T-helper 1 cell treated with Interleukin-12 subunit alpha and Interleukin-12 subunit beta and Interleukin-4 antibody, amounts not matched to agents 30 ng/mL and 1 ng/mL, for 36 hours (primary cell): ENCODE measurements around the gene PPP1R7. TPM values are rescaled to one million over a fixed set of nuclear protein-coding genes. Genes with fewer than 3 reads are reported as not detected.

Experiments used
- intact Hi-C: fragments of 100-400 bp; cut with micrococcal nuclease; formaldehyde crosslinking; loops from one replicate; pipeline ENCODE4 v1.15.1; 2024
- total RNA-seq: library from RNA; stranded (reverse); gene quantifications from 2 replicates; pipeline ENCODE4 v1.2.3, GENCODE V29; 2022

PPP1R7 gene
- total RNA-seq, 1 donor from 2014 or later: 116 TPM

DNA sequence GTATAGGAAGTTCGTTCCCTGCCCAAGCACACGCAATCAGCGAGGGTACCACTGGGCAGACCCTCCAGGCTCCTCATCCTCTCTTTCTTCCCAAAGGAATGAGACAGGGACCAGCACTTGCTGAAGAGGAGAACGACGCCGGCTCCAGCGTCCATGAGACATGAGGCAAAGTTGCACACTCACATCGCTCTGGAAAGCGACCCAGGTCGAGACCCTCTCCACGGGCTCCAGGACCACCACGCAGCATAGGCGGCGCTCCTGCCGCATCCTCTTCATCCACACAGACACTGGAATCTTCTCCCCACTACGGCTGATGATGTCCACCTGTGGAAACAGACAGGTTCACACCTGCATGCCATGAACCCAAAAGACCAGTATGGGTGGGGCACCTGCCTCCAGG, 11.8 kb upstream of the PPP1R7 start:
- intact Hi-C loops: no loop called here

DNA sequence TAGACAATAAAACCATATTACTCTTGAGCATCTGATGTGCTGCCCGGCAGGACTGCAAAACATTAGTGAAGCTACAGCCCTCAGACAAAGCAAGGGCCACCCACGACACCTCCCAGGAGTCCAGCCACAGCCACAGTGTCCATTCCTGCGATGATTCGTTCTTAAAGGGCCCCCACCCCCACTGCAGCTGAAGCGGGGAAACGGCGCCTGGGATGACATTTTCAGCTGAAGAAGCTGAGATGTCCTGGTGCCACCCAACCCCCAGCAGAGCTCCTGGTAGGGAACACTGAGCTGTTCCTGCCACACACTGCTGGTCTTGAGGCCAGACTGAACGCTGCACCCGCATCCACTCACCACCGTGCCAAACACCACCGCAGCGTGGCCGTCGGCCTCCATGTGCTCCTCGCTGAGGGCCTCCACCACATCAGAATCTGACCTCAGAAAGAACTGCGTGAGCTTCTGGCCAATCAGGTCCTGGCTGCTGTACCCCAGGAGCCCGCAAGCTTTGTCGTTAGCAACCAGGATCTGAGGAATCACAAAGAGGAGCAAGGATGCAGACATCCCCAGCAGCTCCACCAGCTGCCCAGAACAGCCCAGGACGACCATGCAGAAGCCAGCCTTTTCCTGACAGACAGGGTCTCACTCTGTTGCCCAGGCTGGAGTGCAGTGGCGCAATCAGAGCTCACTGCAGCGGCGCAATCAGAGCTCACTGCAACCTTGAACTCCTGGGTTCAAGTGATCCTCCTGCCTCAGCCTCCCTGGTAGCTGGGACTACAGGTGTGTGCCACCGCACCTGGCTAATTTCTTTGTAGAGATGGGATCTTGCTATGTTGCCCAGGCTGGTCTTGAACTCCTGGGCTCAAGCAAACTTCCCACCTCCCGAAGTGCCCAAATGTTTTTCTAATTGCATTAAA, 10.5 kb upstream of the PPP1R7 start:
- intact Hi-C loops: no loop called here

DNA sequence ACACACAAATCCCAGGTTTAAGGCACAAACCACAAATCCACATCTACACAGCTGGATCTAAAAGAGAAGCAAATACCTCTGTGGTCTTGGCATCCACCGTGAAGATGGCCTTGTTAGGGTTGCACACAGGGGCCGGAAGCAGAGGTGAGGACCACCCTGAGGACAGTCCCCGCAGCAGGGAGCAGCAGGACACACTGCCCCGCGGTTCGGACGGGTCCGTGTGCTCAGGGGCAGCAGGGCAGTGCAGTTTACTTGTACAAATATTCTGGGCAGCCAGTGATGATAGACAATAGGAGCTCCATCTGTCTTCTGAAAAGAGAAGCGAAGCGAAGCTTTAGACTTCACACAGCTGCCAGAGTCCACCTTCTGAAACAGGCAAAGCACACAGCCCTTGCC, 9.8 kb upstream of the PPP1R7 start:
- intact Hi-C loops: no loop called here

DNA sequence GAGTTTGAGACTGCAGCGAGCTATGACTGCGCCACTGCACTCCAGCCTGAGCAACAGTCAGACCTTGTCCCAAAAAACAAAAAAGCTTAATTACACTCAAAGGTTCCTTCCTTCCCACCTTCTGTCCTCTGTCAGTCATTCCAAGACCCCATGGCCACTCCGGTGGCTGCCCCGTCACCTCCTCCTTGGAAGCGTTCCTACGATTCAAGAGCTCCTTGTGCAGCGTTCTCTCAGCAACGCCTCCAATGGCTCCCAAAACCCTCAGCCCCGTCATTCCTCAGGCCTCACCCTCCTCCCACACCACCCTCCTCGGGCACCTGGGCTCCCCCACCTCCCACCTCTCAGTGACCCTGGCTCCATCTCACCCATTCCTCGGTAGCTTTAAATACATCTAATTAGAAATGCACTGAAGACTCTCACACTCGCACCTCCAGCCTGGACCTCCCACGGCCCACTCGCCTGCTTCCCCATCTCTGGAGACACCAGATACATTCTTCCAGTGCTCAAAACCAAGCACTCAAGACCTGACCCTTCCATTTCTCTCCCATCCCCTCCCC, 9.0 kb upstream of the PPP1R7 start:
- intact Hi-C loops: no loop called here

DNA sequence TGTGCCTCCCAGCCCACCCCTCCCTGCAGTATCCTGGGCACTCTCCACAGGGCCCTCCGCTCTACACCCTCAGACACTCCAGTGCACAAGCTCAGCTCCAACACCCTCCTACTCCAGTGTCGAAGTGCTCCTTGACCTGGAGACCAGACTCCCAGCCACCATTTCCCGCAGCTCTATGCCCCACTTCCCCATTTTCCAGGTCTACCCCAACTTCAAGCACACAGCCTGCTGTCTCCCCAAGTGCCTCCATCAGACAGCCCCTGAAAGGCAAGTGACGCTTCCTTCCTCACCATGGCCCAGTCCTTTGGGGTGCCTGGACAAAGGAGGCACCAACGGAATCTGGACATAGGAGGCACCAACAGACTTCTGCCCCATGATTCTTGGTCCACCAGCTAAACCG, 8.2 kb upstream of the PPP1R7 start:
- intact Hi-C loops: no loop called here

DNA sequence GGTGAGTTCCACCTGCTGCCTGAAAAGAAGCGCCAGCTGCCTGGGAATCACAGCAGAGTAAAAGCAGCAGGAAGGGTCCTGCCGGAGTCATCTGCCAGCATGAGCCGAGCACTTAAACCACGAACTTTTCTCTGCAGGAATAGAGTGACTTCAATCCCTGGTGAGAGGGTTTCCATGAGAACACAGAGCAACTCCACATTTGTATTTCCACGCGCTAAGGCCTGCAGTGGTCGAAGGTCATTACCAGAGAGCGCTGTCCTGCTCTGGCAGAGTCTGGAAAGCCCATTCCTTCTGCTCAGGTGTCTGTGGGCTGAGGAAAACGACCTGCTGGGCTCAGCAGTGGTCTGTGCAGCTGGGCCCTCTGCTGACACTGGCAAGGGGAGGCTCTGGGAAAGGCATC, 7.7 kb upstream of the PPP1R7 start:
- intact Hi-C loops: no loop called here

DNA sequence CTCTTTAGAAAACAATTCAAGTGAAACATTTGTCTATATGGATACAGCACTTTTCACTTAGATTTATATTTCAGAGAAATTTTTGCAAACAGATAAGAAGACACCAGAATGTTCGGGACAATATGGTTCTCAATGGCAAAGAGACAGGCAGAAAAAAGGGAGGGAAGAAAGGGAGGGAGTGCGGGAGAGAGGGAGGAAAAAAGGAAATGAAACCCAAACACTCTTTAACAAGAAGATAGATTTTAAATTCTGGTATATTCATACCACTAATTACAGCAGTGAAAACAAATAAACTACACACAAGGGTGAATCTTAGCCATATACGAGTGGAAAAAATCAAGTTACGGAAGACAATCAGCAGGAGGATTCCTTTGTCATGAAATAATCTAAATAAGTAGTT, 4.0 kb upstream of the PPP1R7 start:
- intact Hi-C loops: loop anchor here (5.0 kb wide), 1 partner anchor 234 kb away; no protein-coding TSS in a partner anchor

DNA sequence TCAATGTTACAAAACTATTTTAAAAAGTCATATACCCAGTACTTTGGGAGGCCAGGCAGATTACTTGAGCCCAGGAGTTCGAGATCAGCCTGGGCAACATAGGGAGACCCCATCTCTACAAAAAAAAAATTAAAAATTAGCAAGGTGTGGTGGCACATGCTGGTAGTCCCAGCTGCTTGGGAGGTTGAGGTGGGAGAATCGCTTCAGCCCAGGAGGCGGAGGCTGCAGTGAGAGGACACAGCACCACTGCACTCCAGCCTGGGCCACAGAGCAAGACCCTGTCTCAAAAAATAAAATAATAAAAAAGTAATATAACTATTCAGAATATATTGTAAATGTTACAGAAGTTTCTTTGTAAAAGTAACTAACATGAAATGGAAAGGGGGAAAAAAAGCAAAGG, 2.9 kb upstream of the PPP1R7 start:
- intact Hi-C loops: loop anchor here (5.0 kb wide), 1 partner anchor 235 kb away; no protein-coding TSS in a partner anchor

DNA sequence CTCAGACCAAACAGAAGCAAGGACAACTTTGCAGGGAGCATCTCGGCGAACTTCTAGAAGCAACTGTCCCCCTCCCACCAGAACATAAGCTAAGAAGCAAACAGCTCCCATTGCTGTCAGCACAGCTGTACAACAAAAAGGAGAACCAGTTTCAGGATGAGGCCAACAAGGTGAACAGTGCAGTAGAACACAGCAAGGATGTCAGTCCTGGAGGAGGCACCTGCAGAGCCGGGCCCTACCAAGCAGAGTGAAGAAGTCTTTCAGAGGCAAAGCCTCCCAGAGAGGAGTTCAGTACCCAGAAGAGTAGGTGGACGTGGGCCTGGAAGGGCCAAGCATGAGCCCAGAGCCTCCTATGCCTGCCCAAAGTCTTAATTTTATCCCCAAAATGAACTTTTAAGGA, 2.0 kb upstream of the PPP1R7 start:
- intact Hi-C loops: loop anchor here (2.0 to 5.0 kb wide), 3 partner anchors 71 to 469 kb away; no protein-coding TSS in a partner anchor

DNA sequence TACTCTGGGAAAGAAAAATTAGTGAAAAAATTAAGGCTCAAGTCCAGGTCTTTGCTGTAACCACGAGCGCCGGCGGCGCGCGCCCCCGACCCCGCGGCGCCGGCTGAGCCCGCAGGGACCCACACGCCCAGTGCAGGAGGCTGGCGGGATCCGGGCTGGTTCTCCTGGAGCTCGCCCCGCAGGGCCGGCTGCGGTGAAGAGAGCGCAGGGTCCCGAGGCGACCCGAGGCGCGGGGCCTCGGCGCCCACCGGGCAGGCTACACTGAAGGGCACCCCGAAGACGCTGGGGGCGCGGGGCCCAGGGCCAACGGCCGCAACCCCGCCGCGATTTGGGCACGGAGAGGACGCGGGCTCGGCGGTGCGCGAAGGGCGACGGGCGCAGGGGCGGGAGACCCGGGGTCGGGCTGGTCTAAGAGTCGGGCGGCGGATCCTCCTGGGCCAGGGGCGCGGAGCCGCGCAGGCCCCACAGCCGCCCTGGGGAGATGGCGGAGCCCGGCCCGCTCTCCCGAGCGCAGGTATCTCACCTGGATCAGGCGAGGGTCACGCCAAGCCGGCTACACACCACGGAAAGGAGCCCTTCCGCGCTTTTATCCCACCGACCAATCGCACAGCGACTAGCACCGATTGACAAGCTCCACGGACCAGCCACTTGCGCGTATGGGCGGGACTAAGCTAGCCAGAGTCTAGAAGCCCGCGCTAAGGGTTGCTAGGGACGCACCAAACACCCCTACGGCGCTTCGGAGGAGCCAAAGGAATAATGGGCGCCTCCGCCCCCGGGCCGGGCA, 1.2 kb upstream of the PPP1R7 start, which contains the start of gene PASK:
PASK (minus strand) TSS at position 582 of the 784 bp plus-strand sequence. CDS start 6,440 bp downstream, outside the sequence.
- intact Hi-C loops: loop anchor here (1.0 to 5.0 kb wide), 8 partner anchors 47 to 537 kb away; partner anchors contain the start of genes DTYMK, HDLBP, MTERF4 and SEPTIN2

DNA sequence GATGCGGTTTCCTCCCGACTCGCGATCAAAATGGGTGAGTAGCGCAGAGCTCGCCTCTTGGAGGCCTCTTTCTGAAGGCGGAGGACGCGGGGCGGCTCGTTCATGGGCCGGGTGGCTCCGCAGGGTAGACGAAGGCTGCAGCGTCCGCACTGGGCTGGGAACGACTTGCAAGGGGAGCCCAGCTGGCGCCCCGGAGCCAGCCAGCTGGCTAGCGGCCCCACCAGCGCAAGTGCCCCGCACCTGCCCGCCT, 667 bp upstream of the PPP1R7 start:
- intact Hi-C loops: loop anchor here (1.0 to 5.0 kb wide), 8 partner anchors 47 to 537 kb away; partner anchors contain the start of genes DTYMK, HDLBP, MTERF4 and SEPTIN2

DNA sequence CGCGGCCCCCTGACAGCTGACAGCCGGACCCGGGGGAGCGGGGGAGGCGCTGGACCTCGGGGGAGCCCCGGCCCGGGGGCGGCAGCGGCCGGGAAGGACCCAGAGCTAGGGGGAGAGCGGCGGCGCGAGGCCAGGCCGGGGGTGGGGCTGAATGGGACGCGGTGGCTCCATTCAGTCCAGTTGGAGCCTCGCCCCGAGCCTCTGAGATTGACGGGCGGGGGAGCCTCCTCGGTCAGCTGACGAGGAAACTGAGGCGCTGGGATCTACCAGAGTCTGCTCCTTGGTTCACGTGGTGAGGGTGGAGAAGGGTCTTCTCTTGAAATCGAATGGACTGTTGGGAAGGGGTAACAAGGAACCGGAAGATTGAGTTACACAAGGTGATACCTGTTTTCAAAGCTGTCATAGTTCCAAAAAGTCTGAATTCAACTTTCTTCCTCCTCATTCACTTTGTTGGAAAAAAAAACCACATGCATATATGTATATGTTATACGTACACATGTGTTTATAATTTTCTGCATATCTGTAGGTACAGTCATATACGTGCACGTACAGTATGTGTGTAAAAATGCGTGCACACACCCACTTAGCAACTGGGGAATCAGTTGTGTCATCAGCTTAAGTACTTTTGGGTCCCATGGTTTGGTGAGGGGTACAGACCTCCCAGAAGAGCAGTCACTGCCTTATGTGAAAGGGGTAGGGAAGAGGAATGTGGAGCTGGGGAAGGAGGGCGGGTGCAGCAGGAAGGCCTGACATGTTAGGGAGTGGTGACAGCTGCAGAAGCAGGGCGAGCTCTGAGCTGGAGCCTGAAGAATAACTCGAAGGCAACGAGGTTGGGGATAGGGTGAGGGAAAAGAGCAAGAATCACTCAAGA, 628 bp downstream of the PPP1R7 start:
- intact Hi-C loops: loop anchor here (1.0 to 2.0 kb wide), 8 partner anchors 24 to 730 kb away; partner anchors contain the start of genes FARP2 and STK25

DNA sequence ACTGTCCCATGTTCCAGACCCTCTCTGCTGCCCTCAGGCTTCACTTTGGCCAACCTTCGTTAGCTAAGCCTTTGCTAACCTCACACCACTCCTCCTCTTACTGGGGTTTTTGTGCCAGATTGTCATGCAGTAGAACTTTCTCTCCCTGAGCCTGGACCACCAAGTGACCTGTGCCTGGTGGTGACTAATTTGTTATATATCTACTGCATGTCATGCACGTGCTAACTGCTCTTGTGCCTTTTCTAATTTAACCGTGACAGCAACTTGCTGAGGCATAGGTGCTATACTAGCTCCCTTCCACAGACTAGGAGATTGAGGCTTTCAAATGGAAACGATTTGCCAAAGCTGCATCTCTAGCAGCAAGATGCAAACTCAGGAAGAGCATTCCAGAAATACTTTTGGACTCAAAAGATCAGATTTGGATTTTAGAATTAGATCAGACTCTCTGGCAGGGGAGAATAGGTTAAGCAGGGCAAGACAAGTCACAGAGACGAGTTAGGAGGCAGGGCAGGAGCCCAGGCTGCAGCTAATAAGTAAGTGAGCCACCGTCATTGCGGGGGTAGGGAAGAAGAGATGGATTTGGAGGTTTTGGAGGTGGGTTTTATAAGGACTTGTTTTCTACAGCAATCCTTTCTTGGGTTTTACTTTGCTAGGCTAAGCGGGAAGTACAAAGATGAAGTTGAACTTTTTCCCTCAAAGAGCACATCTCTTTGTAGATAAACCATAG, 1.8 kb downstream of the PPP1R7 start:
- intact Hi-C loops: loop anchor here (2.0 kb wide), 2 partner anchors 587 to 729 kb away; no protein-coding TSS in a partner anchor

DNA sequence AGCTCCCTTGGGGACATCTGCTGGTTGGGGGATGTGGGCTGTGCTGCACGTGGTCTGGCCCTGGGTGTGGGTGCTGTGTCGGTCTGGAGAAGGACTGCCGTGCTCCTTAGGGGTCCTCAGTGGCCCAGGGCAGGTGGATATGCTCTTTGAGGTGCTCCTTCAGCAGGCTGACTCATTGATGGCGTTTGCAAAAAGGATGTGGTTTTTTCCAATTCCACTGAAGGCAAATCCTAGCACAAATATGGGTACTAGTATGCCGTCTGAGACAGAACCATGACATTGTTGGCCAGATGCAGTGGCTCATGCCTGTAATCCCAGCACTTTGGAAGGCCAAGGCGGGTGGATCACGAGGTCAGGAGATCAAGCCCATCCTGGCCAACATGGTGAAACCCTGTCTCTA, 3.3 kb downstream of the PPP1R7 start:
- intact Hi-C loops: no loop called here

DNA sequence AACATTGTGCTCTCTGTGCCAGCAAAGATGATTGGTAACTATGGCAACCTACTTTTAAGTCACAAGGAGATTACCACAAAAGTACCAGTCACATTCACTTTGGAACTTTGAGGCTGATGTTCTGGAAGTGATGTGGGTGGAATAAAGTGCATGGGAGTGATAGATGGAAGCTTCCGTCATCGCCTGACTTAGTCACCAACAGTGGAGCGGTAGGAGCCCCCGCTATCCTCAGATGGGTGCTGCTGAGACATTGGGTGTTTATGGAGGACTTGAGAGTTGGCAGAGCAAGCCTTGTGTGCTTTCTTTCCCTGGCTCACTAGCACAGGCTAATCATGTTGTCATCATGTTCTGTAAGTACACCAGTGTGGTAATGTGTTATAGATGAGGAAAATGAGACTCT, 4.6 kb downstream of the PPP1R7 start:
- intact Hi-C loops: no loop called here

DNA sequence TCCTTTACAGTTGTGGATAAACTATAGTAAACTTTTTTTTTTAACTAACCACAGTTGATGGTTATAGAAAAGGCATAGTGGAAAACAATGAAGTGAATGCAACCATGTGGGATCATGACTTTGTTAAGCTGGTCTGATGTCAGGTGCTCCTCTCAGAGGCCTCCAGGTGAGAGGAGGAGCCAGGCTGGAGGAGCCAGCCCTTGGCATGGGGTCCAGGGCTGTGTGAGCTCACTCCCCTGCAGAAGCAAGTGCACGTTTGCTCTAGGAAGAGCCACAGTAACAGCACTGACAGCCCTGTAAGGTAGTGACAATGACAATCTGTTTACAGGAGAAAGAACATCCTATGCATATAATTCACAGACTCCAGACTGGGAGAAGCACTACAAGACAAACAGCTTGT, 5.7 kb downstream of the PPP1R7 start:
- intact Hi-C loops: no loop called here

DNA sequence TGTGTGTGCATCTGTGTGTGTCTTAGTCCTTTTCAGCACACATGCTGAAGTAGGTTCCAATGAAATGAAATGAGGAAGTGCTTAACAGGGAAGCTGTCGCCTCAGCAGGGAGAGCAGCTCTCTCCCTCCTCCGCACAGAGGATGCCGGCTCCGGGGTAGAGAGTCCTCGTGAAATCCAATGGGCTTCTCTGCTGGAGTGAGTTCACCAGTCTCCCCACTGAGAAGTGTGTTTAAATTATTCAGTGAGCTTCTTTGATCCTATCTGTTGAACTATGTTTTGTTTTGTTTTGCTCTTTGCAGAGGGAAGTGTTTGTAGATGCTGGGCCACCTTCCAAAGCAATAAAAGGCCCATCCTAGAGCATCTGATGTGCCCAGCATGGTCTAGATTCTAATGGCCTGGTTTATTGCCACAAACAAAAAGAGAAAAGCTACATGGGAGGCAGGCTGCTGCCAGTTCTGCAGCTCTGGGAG, 6.7 kb downstream of the PPP1R7 start:
- intact Hi-C loops: no loop called here

DNA sequence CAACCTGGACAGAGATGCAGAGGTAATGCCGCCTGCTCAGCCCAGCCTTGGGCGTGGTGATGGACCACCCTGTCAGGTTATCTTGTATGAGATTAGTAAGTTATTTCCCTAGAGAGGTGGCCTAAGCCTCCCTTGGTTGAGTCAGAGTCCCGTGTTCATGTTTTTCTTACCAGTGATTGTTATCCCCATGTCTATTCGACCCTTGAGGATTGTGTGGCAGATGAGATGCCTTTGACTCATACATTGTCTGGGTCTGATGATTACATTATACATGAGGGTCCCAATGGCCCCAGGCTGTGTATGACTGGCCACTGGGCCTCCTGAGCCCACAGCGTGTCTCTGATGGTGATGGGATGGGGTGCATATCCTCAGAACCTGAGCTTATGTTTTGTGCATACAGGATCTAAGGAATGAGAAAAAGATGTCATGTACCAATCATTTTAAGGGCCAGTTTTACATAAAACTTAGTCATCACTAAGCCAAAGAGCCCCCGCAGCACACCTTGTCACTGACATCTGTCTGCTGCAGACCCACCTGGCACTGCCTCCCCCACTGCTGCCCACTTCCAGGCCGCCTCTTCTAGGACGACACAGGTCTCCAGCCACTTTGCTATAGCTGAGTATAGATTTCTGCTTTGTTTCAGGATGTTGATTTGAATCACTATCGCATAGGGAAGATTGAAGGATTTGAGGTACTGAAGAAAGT, 7.7 kb downstream of the PPP1R7 start:
- intact Hi-C loops: no loop called here

DNA sequence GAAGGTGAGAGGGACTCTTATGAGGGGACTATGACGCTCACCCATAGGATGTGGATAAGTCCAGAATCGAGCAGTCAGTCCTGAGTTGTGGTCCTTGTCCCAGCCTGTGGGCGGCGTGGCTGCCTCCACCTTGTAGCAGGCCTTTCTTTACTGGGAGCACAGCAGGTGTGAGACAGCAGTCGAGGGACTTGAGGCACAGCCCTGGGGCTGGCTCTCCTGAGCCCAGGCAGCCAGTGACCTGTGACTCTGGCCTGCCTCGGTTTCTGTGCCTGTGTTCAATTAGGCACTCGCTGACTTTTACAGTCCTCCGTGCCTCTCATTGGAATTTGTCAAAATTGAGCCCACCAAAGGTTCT, 8.3 kb downstream of the PPP1R7 start:
- intact Hi-C loops: no loop called here
